HEK293 (cell line): ENCODE results near the gene CPSF2.

Source experiments
- CTCF ChIA-PET: fragments of 350-600 bp; formaldehyde crosslinking; extraction: SDS; loops from one replicate; lab custom pipeline; 2021; ENCODE audit warnings: antibody characterized with exemption; lab: Yijun Ruan, JAX
- POLR2A ChIA-PET: fragments of 300-600 bp; formaldehyde crosslinking; extraction: SDS; loops from one replicate; lab custom pipeline; 2020; ENCODE audit warnings: antibody characterized with exemption, inconsistent platforms; lab: Yijun Ruan, JAX
- H3K27ac ChIP-seq: fragments of 200-500 bp; sonication (Bioruptor generic); 2 replicates; pipeline ENCODE4 v1.5.1; 2014; ENCODE audit warnings: low read depth, low read length, control low read depth, inconsistent platforms; ENCODE audit errors: extremely low read depth
- H3K36me3 ChIP-seq, 2 experiments: fragments of 200-500 bp in 1 of 2; sonication (Bioruptor generic) in 1 of 2; 1 replicate in 1 of 2; 2 replicates in 1 of 2; pipeline ENCODE4 v1.5.1; 2014 to 2017; ENCODE audit warnings: inconsistent platforms in 2 of 2, low read length in 2 of 2; ENCODE audit not compliant: control insufficient read depth in 2 of 2, insufficient read depth in 1 of 2
- H3K4me1 ChIP-seq: fragments of 200-500 bp; sonication (Bioruptor generic); 2 replicates; pipeline ENCODE4 v1.5.1; 2014; ENCODE audit warnings: mild to moderate bottlenecking, low read length, inconsistent platforms; ENCODE audit not compliant: control insufficient read depth, insufficient read depth
- H3K4me3 ChIP-seq: 2 replicates; pipeline ENCODE4 v1.5.1; 2011; ENCODE audit warnings: low read depth, mild to moderate bottlenecking, control low read depth, low read length, moderate library complexity
- H3K9me3 ChIP-seq: fragments of 200-500 bp; sonication (Bioruptor generic); 2 replicates; pipeline ENCODE4 v1.5.1; 2014; ENCODE audit warnings: low read depth, low read length, inconsistent platforms; ENCODE audit not compliant: control insufficient read depth, insufficient read depth
- ATF2 ChIP-seq: fragments of 450-650 bp; formaldehyde crosslinking; IDR thresholded peaks from 2 replicates; pipeline ENCODE4 v1.5.1; 2016; ENCODE audit warnings: missing biosample characterization, missing genetic modification characterization, low read depth
- GLIS1 ChIP-seq: fragments of 450-650 bp; formaldehyde crosslinking; IDR thresholded peaks from 2 replicates; pipeline ENCODE4 v1.5.1; 2016; ENCODE audit warnings: missing biosample characterization, missing genetic modification characterization
- HOXD13 ChIP-seq: sonication (generic); formaldehyde crosslinking; IDR thresholded peaks from 2 replicates; pipeline ENCODE4 v1.8.0; 2022; ENCODE audit warnings: missing genetic modification reagents, borderline replicate concordance
- SETDB1 ChIP-seq: IDR thresholded peaks from one replicate; pipeline ENCODE4 v1.6.1; 2017; ENCODE audit warnings: mild to moderate bottlenecking, low read length, moderate library complexity, mixed read lengths; ENCODE audit not compliant: insufficient read length
- SP7 ChIP-seq: fragments of 450-650 bp; formaldehyde crosslinking; IDR thresholded peaks from 2 replicates; pipeline ENCODE4 v1.5.1; 2016; ENCODE audit warnings: missing biosample characterization, missing genetic modification characterization
- ZBTB26 ChIP-seq: fragments of 450-650 bp; formaldehyde crosslinking; optimal IDR thresholded peaks from 2 replicates; pipeline ENCODE3; 2016; ENCODE audit warnings: missing biosample characterization, mild to moderate bottlenecking, missing genetic modification characterization
- ZBTB44 ChIP-seq: fragments of 450-650 bp; IDR thresholded peaks from 2 replicates; pipeline ENCODE4 v1.5.1; 2018; ENCODE audit warnings: missing biosample characterization, mild to moderate bottlenecking, missing genetic modification characterization
- ZFP37 ChIP-seq: fragments of 450-650 bp; formaldehyde crosslinking; IDR thresholded peaks from 2 replicates; pipeline ENCODE4 v1.5.1; 2016; ENCODE audit warnings: missing biosample characterization, missing genetic modification characterization
- ZNF10 ChIP-seq: fragments of 450-650 bp; formaldehyde crosslinking; IDR thresholded peaks from 2 replicates; pipeline ENCODE4 v1.5.1; 2017; ENCODE audit warnings: missing biosample characterization, missing genetic modification characterization
- ZNF133 ChIP-seq: fragments of 450-650 bp; formaldehyde crosslinking; IDR thresholded peaks from 2 replicates; pipeline ENCODE4 v1.5.1; 2016; ENCODE audit warnings: missing biosample characterization, missing genetic modification characterization
- ZNF157 ChIP-seq: fragments of 450-650 bp; formaldehyde crosslinking; IDR thresholded peaks from 2 replicates; pipeline ENCODE4 v1.5.1; 2016; ENCODE audit warnings: missing biosample characterization, missing genetic modification characterization
- ZNF211 ChIP-seq: fragments of 450-650 bp; formaldehyde crosslinking; IDR thresholded peaks from 2 replicates; pipeline ENCODE4 v1.5.1; 2016; ENCODE audit warnings: low read depth, missing biosample characterization, missing genetic modification characterization
- ZNF280D ChIP-seq: fragments of 450-650 bp; formaldehyde crosslinking; IDR thresholded peaks from 2 replicates; pipeline ENCODE4 v1.5.1; 2016; ENCODE audit warnings: missing biosample characterization, missing genetic modification characterization
- ZNF350 ChIP-seq: fragments of 450-650 bp; formaldehyde crosslinking; IDR thresholded peaks from 2 replicates; pipeline ENCODE4 v1.5.0; 2017; ENCODE audit warnings: missing biosample characterization, mild to moderate bottlenecking, missing genetic modification characterization
- ZNF426 ChIP-seq: fragments of 450-650 bp; formaldehyde crosslinking; IDR thresholded peaks from 2 replicates; pipeline ENCODE4 v1.5.1; 2017; ENCODE audit warnings: missing biosample characterization, missing genetic modification characterization, mild to moderate bottlenecking, inconsistent platforms, moderate library complexity
- ZNF623 ChIP-seq: fragments of 450-650 bp; formaldehyde crosslinking; IDR thresholded peaks from 2 replicates; pipeline ENCODE4 v1.5.1; 2016; ENCODE audit warnings: missing biosample characterization, missing genetic modification characterization
- ZNF624 ChIP-seq: fragments of 450-650 bp; formaldehyde crosslinking; IDR thresholded peaks from 2 replicates; pipeline ENCODE4 v1.5.1; 2017; ENCODE audit warnings: missing biosample characterization, missing genetic modification characterization
- ZNF747 ChIP-seq: fragments of 450-650 bp; formaldehyde crosslinking; IDR thresholded peaks from 2 replicates; pipeline ENCODE4 v1.5.1; 2016; ENCODE audit warnings: missing biosample characterization, missing genetic modification characterization
- ZNF830 ChIP-seq: fragments of 450-650 bp; IDR thresholded peaks from 2 replicates; pipeline ENCODE4 v1.5.0; 2018; ENCODE audit warnings: missing biosample characterization, missing genetic modification characterization, low read depth, mild to moderate bottlenecking, moderate library complexity
- ZSCAN16 ChIP-seq: fragments of 450-650 bp; formaldehyde crosslinking; IDR thresholded peaks from 2 replicates; pipeline ENCODE4 v1.5.1; 2016; ENCODE audit warnings: missing biosample characterization, missing genetic modification characterization

Gene CPSF2

GRCh38 chr14:92198804-92199203, 77.0 kb downstream of the CPSF2 start:
- no peak overlapping the region for H3K4me3 ChIP-seq
- H3K36me3 ChIP-seq: no peaks in the 10 kb centered on the region
- ChIA-PET CTCF (no interaction called here), POLR2A (no interaction called here)
- no peak overlapping the region for H3K27ac ChIP-seq
- no peak for TF ChIP-seq ZNF350
- no peak for TF ChIP-seq ZSCAN16 (tag by site-specific recombination)
- no peak for TF ChIP-seq ZNF10 (tag by site-specific recombination)
- no peak for TF ChIP-seq ZNF624 (tag by site-specific recombination)
- no peak for TF ChIP-seq ZNF623 (tag by site-specific recombination)
- TF ChIP-seq ZFP37 (tag by site-specific recombination): no peak
- no peak for TF ChIP-seq SETDB1
- TF ChIP-seq ZNF211: no peak
- TF ChIP-seq ATF2 (tag by site-specific recombination): no peak
- no peak for TF ChIP-seq ZNF280D
- no peak for TF ChIP-seq ZBTB26
- no peak for TF ChIP-seq HOXD13
- no peak for TF ChIP-seq ZNF830
- TF ChIP-seq ZNF157 (tag by site-specific recombination): no peak
- no peak for TF ChIP-seq ZBTB44 (tag by site-specific recombination)
- TF ChIP-seq ZNF426 (tag by site-specific recombination): no peak
- TF ChIP-seq SP7 (tag by site-specific recombination): no peak
- TF ChIP-seq GLIS1 (tag by site-specific recombination): no peak
- H3K4me1 ChIP-seq: no peaks in the 10 kb centered on the region
- H3K9me3 ChIP-seq: no peaks in the 10 kb centered on the region

- Histone ChIP-seq H3K36me3 (no peaks in the 10 kb centered on the region), H3K4me3 (no peak overlapping the region), H3K4me1 (no peaks in the 10 kb centered on the region), H3K9me3 (no peaks in the 10 kb centered on the region), H3K27ac (no peak overlapping the region)
- POLR2A ChIA-PET: no interaction called here
- CTCF ChIA-PET: no interaction called here
- TF ChIP-seq ZNF747 (tag by site-specific recombination) (no peak), ZNF133 (no peak)
Observed at GRCh38 chr14:92199763-92200162, 78.0 kb downstream of the CPSF2 start.
